ENCODE measurements around the gene STRIP2. TPM values are rescaled to one million over a fixed set of nuclear protein-coding genes. Genes with fewer than 3 reads are reported as not detected.

The STRIP2 gene, protein sequence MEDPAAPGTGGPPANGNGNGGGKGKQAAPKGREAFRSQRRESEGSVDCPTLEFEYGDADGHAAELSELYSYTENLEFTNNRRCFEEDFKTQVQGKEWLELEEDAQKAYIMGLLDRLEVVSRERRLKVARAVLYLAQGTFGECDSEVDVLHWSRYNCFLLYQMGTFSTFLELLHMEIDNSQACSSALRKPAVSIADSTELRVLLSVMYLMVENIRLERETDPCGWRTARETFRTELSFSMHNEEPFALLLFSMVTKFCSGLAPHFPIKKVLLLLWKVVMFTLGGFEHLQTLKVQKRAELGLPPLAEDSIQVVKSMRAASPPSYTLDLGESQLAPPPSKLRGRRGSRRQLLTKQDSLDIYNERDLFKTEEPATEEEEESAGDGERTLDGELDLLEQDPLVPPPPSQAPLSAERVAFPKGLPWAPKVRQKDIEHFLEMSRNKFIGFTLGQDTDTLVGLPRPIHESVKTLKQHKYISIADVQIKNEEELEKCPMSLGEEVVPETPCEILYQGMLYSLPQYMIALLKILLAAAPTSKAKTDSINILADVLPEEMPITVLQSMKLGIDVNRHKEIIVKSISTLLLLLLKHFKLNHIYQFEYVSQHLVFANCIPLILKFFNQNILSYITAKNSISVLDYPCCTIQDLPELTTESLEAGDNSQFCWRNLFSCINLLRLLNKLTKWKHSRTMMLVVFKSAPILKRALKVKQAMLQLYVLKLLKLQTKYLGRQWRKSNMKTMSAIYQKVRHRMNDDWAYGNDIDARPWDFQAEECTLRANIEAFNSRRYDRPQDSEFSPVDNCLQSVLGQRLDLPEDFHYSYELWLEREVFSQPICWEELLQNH
- 4.6 TPM for total RNA-seq

DNA sequence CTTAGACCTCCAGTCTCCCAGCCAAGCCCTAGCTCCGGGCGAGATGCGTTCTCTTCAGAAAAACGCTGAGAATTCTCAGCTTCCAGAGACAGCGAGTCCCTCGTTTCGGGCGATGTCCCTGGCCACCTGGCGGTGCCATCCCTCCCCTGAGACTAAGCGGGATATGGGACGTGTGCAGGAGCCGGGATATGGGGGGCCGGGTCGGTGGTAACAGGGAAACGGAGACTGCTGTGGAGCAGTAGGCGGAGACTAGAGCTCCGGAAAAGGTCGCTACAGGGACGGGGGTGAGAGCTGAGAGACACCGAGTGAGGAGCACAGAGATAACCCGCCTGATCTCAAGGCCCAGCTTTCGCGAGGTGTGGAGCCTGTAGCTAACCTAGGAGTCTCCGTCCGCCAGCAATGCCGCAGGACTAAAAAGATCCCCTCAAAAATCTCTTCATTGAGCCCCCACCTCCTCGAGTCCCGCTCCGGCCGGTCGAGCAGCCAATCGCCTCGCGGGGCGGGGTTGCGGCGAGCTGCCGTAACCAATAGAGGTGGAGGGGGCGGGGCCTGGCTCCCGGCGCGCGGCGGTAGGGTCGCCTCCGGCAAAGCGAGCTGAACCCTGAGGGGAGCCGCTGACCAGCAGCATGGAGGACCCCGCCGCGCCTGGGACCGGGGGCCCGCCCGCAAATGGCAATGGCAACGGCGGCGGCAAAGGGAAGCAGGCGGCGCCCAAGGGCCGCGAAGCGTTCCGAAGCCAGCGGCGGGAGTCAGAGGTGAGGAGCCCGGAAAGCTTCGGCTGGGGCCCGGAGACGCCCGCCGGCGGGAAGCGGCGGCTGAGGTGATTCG lies at the start of gene STRIP2:
Gene STRIP2, plus strand, starts transcription at position 586 of the 828 bp plus-strand sequence. Its CDS starts 41 bp downstream, at position 627.

DNA sequence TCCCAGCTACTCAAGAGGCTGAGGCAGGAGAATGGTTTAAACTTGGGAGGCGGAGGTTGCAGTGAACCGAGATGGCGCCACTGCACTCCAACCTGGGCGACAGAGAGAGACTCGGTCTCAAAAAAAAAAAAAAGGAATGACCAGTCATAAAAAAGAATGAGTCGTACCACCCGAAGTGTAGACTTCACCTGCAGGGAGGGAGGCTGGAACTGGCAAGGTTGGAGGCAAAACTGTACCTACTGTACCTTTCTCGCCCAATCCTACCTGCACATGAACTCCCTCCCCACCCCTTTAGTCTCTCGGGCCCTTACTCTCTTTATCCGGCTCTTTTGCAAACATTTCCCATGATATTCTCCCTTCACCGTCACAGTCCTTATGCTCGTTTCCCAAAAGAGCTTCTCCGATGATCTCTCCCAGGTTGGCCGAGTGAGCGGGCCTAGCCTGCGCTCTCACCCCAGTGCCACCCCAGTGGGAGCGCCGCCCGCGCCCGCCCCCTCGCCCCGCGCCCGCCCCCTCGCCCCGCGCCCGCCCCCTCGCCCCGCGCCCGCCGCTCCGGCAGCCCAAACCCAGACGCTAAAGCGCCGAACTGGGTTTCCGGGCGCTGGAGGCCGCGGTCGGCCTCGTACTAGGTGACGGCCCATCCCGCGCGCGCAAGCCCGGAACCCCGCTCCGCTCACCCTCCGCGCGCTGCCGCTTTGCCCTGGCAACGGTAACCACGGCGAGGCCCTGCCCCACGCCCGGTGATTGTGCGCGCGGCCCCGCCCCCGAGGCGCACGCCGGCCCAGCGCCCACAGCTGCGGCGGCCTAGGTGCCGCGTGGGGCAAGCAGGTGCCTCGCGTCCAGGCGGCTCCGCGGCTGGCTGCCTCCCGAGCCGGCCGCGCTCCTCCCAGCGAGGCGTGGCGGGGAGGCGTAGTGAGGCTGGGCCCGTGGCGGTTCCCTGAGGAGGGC lies 67.8 kb downstream of the STRIP2 start, which contains the start of gene SMKR1:
Gene SMKR1, plus strand, starts transcription at position 772 of the 948 bp plus-strand sequence. CDS start 294 bp downstream, outside the sequence.

Small RNA genes within 50 kb of the gene (small RNA-seq; reads per million reads assigned to genes)
- gene AC009244.1 (ENCODE audit: low replicate concordance): not detected
- not detected for gene RNU1-72P (ENCODE audit: low replicate concordance)
- gene SNRPGP3 (ENCODE audit: low replicate concordance): not detected

Other genes starting within 250 kb of the STRIP2 start
- gene SMO, start 245.8 kb upstream of the STRIP2 start, total RNA-seq: 75.1 TPM
- gene AHCYL2, start 209.4 kb upstream of the STRIP2 start, total RNA-seq: 31.2 TPM
- gene SMKR1, start 68.1 kb downstream of the STRIP2 start, total RNA-seq: 0.53 TPM
- 25.5 TPM for gene NRF1, start 177.3 kb downstream of the STRIP2 start, total RNA-seq

Data from metanephros (tissue), 2 donors.